HG02571 (cell line): ENCODE results near the gene SNX32.
A peak's percentile ranks its signal among the peaks of the same experiment; 100 is the strongest.

Experiments used
- ATAC-seq: cut with Tn5 transposase; IDR thresholded peaks from one replicate; pipeline ENCODE4 v1.9.1; 2021; ENCODE audit warnings: mild to moderate bottlenecking, moderate library complexity; ENCODE audit not compliant: unreplicated experiment

SNX32 gene

DNA sequence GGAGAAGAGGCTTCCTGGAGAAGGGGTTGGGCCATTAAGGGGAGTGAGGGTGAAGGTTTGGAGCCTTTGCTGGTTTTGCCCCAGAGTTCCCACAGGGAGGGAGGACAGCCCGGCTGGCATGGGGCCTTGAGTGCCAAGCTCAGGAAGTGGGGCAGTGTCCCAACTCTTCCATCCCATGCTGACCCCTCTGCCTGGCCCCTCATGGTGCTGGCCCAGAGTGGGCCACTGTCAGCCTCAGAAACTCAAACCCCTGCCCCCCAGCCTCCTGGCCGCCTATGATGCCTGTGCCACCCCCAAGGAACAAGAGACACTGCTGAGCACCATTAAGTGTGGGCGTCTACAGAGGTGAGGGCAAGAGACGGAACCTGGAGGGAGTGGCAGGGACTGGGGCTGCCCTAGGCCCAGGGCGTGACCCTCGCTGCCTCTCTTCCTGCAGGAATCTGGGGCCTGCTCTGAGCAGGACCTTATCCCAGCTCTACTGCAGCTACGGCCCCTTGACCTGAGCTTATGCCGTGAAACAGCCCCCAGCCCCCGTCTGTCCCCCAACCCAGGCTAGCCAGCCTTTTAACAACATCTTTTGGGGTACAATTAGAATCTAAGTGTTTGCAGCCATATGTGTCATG, 31.9 kb downstream of the SNX32 start:
- ATAC-seq: no peak

DNA sequence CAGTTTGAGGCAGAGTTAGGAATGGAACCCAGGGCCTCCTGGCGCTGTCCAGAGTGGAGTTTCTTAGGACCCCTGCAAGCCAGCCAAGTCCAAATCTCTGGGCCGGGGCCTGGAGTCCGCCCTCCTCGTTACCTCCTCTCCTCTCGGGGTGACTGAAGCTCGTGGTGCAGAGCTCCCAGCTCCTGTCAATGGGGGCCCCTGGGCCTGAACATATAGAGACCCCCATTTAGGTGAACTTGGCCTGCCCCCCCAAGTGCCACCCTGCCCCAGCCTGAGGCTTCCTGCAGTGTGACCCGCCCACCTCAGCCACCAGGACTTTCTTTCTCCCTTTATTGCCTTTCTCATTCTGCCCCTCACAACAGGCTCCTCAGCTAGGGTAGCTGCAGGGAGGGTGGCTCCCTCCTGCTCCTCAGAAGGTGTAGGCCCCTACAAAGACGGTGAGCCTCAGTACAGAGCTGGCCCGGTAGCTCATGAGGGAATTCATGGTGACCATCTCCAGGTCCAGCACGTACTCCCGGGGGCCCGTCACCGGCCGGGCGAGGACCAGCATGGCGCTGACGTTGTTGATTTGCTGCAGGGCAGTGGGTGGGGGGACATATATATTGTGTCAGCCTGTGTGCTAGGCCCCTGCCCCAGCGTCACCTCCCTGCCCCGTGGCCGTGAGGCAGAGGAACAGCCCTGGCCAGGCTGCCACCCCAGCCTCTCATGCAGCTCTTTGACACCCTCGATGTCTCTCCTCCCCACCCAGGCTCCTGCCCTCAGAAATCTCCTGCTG, 32.9 kb downstream of the SNX32 start:
- ATAC-seq: no peak

DNA sequence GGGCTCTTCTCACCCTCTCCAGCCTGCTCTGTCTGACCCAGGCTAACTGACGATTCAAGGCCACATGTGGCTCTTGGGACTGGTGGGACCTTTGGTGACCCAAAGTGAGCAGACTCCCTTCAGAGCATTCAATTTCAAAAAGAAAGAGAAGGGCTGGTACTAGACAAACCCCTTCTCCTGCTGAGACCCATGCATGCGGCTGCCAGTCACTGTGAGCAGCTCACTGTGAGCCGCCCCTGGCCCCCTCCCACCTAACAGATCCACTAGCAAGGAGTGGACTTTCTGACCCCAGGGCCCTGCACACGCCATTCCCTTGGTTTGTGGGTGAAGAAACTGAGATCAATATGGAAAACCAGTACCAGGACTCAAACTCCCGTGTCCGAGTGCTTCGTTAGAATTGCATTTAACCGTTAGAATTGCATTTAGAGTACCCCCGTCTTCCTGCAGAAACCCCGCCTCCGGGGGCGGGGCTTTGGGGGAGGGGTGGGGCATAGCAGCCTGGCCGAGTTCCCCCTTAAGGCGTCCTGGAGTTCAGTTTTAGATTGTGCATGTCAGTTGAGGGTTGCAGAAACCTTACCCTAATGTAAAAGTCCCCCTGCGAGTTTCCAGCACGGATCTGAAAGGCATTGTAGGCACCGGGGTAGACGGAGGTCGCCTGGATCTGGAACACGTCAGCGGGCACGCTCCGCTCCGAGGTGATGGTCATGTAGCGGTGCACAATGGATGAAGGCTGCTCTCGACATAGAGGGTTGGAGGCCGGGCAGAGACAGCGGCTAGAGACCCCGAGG, 33.7 kb downstream of the SNX32 start:
- ATAC-seq: no peak

DNA sequence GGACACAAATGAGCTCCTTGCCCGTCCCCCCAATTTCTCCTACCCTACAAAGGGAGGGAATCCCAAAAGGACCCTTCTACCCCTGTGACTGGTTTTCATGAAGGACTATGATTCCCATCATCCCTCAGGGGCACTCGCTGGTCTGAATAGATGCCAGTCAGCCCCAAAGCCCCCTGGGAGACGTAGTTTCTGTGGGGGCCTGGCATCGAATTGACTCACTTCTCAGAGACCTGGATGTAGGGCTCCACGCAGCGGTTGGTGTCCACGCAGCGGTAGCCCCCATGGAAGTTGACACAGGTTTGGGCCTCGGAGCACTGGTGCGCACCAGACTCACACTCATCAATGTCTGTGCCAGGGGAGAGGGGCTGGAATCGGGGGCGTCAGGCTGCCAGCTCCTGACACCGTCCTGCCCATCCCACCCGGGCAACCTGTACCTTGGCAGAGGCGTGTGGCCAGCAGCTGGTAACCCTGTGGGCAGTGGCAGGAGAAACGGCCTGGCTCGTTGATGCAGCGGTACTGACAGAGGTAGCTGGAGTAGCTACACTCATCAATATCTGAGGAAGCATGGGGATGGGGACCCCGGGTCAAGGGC, 34.4 kb downstream of the SNX32 start:
- ATAC-seq: no peak

GRCh38 chr11:65868907-65869306, 35.1 kb downstream of the SNX32 start:
- no peak for ATAC-seq

- ATAC-seq: no peak
These were observed 36.0 kb downstream of the SNX32 start for GRCh38 chr11:65869643-65870306.

DNA sequence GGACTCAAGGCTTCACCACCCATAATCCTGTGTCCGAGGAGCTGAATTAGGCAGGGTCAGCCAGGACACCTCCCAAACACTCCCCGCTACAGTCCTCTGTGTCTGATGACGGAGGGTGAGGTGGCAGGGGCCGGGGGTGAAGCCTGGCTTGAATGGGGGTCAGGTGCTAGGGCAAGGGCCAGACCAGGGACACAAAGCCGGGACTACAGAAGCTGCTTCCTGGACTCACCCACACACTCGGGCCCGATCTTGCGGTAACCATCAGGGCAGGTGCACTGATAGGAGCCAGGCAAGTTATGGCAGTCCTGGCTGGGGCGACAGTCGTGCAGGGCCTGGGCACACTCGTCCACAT, 36.5 kb downstream of the SNX32 start:
- no peak for ATAC-seq

GRCh38 chr11:65870706-65871681, 37.2 kb downstream of the SNX32 start:
- ATAC-seq: no peak

DNA sequence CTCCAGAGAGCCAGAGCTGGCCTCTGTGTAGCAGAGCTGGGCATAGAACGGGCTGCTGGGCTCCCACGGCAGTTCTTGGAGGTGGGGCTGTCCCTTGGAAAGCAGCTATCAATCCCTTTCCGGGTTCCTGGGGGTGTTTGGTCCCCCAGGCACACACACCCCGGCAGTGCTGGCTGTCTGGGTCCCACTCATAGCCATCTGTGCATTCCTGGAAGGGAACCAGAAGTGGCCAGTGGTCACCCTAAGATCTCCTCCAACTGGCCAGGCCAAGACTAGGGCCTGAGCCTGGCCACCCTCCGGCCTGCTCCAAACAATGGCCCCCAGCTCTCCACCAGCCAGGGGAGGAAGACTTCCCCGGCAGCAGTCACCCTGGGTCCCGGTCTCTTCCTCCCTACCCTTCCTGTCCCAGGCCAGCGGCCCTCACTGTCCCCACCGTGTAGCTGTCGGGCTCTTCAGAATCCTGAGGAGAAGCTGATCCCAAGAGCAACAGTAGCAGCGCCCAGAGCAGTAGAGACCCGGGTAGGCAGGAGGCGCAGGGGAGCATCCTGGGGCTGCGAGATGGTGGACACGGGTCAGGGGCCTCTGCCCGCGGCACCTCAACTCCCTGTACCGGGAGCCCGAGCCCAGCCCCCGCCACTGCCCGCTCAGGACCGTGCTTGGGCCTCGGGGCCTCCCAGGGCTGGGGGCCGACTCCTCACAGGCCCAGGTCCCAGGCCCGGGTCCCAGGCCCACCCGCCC, 38.2 kb downstream of the SNX32 start:
- no peak for ATAC-seq

- ATAC-seq: no peak
These were observed 39.0 kb downstream of the SNX32 start, which contains the start of gene EFEMP2 for GRCh38 chr11:65872586-65873317. Gene EFEMP2 (minus strand): TSS chr11:65872800. CDS start chr11:65872354, 446 bp downstream.

DNA sequence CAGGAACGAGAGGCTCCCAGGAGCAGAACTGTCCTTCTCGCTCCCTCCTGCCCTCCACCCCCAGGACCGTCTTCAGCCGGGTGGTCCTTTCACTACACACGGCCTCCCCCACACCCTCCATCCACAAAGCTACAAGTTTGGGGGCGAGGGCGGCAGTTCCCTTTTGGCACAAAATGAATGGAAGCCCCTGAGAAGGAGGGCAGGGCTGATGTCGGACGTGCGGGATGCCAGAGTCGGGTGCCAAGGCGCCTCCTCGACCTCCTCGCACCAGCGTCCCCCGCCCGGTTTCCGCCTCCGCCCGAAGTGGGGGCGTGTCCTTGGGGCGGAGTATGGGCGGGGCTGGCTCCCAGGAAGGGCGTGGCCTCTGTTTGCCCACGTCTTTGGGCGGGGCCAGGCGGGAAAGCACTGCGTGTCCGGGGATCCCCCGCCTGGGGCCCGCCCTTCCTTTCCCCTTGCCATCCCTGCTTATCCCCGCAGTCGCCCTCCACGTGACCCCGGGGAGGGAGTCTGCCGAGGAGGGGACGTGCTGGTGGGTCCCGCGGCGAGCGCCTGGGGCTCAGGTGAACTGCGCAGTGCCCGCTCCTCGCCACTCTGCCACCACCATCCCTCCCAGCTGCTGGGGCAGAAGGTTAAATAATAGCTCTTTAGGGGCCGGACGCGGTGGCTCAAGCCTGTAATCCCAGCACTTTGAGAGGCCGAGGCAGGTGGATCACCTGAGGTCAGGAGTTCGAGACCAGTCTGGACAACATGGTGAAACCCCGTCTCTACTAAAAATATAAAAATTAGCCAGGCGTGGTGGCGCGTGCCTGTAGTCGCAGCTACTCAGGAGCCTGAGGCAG, 39.8 kb downstream of the SNX32 start:
- ATAC-seq: peak; percentile 79

DNA sequence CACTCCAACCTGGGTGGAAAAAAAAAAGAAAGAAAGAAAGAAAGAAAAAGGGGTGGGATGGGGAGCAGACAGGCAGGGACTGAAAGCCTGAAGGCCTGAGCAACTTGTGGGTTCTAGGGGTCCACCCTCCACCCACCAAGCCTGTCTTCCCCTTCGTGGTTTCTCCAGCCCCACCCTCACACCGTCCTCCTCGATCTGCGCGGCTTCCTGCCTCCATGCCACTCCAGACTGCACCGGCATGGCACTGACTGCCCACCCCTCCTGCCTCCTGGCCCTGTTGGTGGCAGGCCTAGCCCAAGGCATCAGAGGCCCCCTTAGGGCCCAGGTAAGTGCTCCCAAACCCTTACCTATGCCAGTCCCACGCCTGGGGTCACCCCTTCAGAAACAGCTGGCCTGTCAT, 45.9 kb downstream of the SNX32 start, which contains the start of gene CTSW:
Gene CTSW, plus strand, starts transcription at position 221 of the 400 bp plus-strand sequence. Its CDS starts 18 bp downstream, at position 239.
- ATAC-seq: no peak

GRCh38 chr11:65880027-65880426, 46.3 kb downstream of the SNX32 start:
- ATAC-seq: no peak

- ATAC-seq: no peak
These were observed 47.2 kb downstream of the SNX32 start for GRCh38 chr11:65880844-65881421.

GRCh38 chr11:65882120-65883057, 48.6 kb downstream of the SNX32 start:
- ATAC-seq: no peak
